HepG2 (cell line): ENCODE results near the gene SYS1. TPM values are rescaled to one million over a fixed set of nuclear protein-coding genes. Genes with fewer than 3 reads are reported as not detected.
A peak's percentile ranks its signal among the peaks of the same experiment; 100 is the strongest.

Experiments used
- ATAC-seq: fragments of 200-7000 bp; cut with Tn5 transposase; 3 replicates; pipeline ENCODE4 v1.9.1; 2020; ENCODE audit warnings: mild to moderate bottlenecking, moderate library complexity
- BruUV-seq: library from RNA; stranded (reverse); fragments of 400-500 nt; replicated peaks from 2 replicates; lab custom pipeline; 2021; lab: Mats Ljungman, UMichigan
- CTCF ChIA-PET: fragments of 300-600 bp; formaldehyde crosslinking; extraction: SDS; loops from one replicate; lab custom pipeline; 2021; ENCODE audit warnings: low total read pairs, inconsistent platforms, low intra/inter-chr PET ratio; lab: Yijun Ruan, JAX
- POLR2A ChIA-PET: fragments of 350-600 bp; sonication (Branson Sonifier 250); formaldehyde crosslinking; loops from one replicate; lab custom pipeline; 2020; ENCODE audit warnings: antibody characterized with exemption, inconsistent platforms; lab: Yijun Ruan, JAX
- DNase-seq: peaks from one replicate; pipeline ENCODE4 v3.0.0-alpha.2; 2015; ENCODE audit warnings: low spot score
- FAIRE-seq: peaks from 3 replicates; lab custom pipeline; 2011; peaks lifted over from hg19 to GRCh38; lab: Jason Lieb, UNC
- H2AFZ ChIP-seq: one replicate; pipeline ENCODE4 v1.6.1; 2011; ENCODE audit warnings: low read length, inconsistent platforms
- H3K27ac ChIP-seq: fragments of 300-600 bp; 3 replicates; pipeline ENCODE4 v1.8.0; 2011; ENCODE audit warnings: mixed run types, mild to moderate bottlenecking, mixed read lengths, low read length, inconsistent platforms; ENCODE audit not compliant: insufficient read depth; ENCODE audit errors: extremely low read length
- H3K27me3 ChIP-seq, 2 experiments: fragments of 200-600 bp in 1 of 2; 2 replicates in 1 of 2; 3 replicates in 1 of 2; pipeline versions ENCODE4 v1.6.0 to v1.8.0; 2011; ENCODE audit warnings: low read length in 2 of 2, mild to moderate bottlenecking in 2 of 2, moderate library complexity in 2 of 2, inconsistent platforms in 1 of 2; ENCODE audit not compliant: insufficient read depth in 2 of 2, control insufficient read depth in 1 of 2
- H3K36me3 ChIP-seq, 2 experiments: fragments of 200-600 bp in 1 of 2; replicated peaks in 1 of 2; 2 replicates in 1 of 2; 3 replicates in 1 of 2; pipeline versions ENCODE4 v1.5.1 to v1.8.0; 2011; ENCODE audit warnings: low read length in 2 of 2, inconsistent platforms in 1 of 2; ENCODE audit not compliant: insufficient read depth in 2 of 2, control insufficient read depth in 1 of 2
- H3K4me1 ChIP-seq: 2 replicates; pipeline ENCODE4 v1.5.1; 2012; ENCODE audit warnings: low read length, inconsistent platforms; ENCODE audit not compliant: insufficient read depth
- H3K4me2 ChIP-seq: 2 replicates; pipeline ENCODE4 v1.6.0; 2011; ENCODE audit warnings: low read depth, low read length, inconsistent platforms
- H3K4me3 ChIP-seq, 3 experiments: fragments of 200-600 bp in 1 of 3; sonication (generic), shearing (Covaris generic) in 1 of 3; replicated peaks in 1 of 3; 2 replicates each; pipeline ENCODE4 v1.5.1; 2011 to 2016; ENCODE audit warnings: low read length in 3 of 3, inconsistent platforms in 2 of 3, low read depth in 2 of 3, mild to moderate bottlenecking in 2 of 3, control low read depth in 1 of 3, mixed read lengths in 1 of 3; ENCODE audit not compliant: insufficient read depth in 1 of 3
- H3K79me2 ChIP-seq: one replicate; pipeline ENCODE4 v1.6.1; 2011; ENCODE audit warnings: low read length, inconsistent platforms; ENCODE audit not compliant: insufficient read depth
- H3K9ac ChIP-seq: 2 replicates; pipeline ENCODE4 v1.6.0; 2011; ENCODE audit warnings: mild to moderate bottlenecking, low read depth, low read length, inconsistent platforms; ENCODE audit not compliant: insufficient read depth
- H3K9me3 ChIP-seq: 2 replicates; pipeline ENCODE4 v1.5.1; 2012; ENCODE audit warnings: mild to moderate bottlenecking, low read length
- H4K20me1 ChIP-seq: 2 replicates; pipeline ENCODE4 v1.6.0; 2011; ENCODE audit warnings: inconsistent platforms, mild to moderate bottlenecking, low read length, moderate library complexity; ENCODE audit not compliant: insufficient read depth
- CCAR2 ChIP-seq: fragments of 200-400 bp; formaldehyde crosslinking; optimal IDR thresholded peaks from 2 replicates; pipeline ENCODE3; 2018; ENCODE audit warnings: low read depth, mild to moderate bottlenecking, low read length, moderate library complexity
- DPF2 ChIP-seq: sonication (generic); formaldehyde crosslinking; IDR thresholded peaks from 2 replicates; pipeline ENCODE4 v1.4.0; 2020; ENCODE audit warnings: mild to moderate bottlenecking, low read depth, missing genetic modification reagents, borderline replicate concordance
- FOSL2 ChIP-seq: sonication (generic); formaldehyde crosslinking; IDR thresholded peaks from 2 replicates; pipeline ENCODE4 v1.4.0; 2020; ENCODE audit warnings: missing genetic modification reagents
- GLI4 ChIP-seq: sonication (generic); formaldehyde crosslinking; IDR thresholded peaks from 2 replicates; pipeline ENCODE4 v1.5.1; 2020; ENCODE audit warnings: missing genetic modification reagents, mild to moderate bottlenecking, moderate library complexity, borderline replicate concordance
- KLF12 ChIP-seq: sonication (generic); formaldehyde crosslinking; IDR thresholded peaks from 2 replicates; pipeline ENCODE4 v1.4.0; 2020; ENCODE audit warnings: missing genetic modification reagents, borderline replicate concordance
- MAFK ChIP-seq, 2 experiments: IDR thresholded peaks in 1 of 2; conservative IDR thresholded peaks in 1 of 2; 2 replicates each; pipeline ENCODE4 v1.6.1; 2011; ENCODE audit warnings: improper control_type of control experiment in 2 of 2, low read length in 2 of 2
- MEF2D ChIP-seq: sonication (generic); formaldehyde crosslinking; IDR thresholded peaks from 2 replicates; pipeline ENCODE4 v1.5.1; 2020; ENCODE audit warnings: mild to moderate bottlenecking, missing genetic modification reagents
- MTA1 ChIP-seq: sonication (generic); formaldehyde crosslinking; IDR thresholded peaks from 2 replicates; pipeline ENCODE4 v1.4.0; 2020; ENCODE audit warnings: missing genetic modification reagents, mild to moderate bottlenecking, borderline replicate concordance
- NPAS2 ChIP-seq: sonication (generic); formaldehyde crosslinking; IDR thresholded peaks from 2 replicates; pipeline ENCODE4 v1.8.0; 2022; ENCODE audit warnings: mild to moderate bottlenecking, missing genetic modification reagents, borderline replicate concordance
- NR2F6 ChIP-seq, 2 experiments: IDR thresholded peaks; 2 replicates each; pipeline ENCODE4 v1.6.1; 2016; ENCODE audit warnings: antibody characterized with exemption in 1 of 2, mild to moderate bottlenecking in 1 of 2
- RFXAP ChIP-seq: sonication (generic); formaldehyde crosslinking; IDR thresholded peaks from 2 replicates; pipeline ENCODE4 v1.4.0; 2020; ENCODE audit warnings: missing genetic modification reagents, borderline replicate concordance
- SUZ12 ChIP-seq: fragments of 150-350 bp; IDR thresholded peaks from 2 replicates; pipeline ENCODE4 v1.6.1; 2014; ENCODE audit warnings: low read depth, low read length
- ZBTB7A ChIP-seq: sonication (generic); formaldehyde crosslinking; IDR thresholded peaks from 2 replicates; pipeline ENCODE4 v1.8.0; 2022; ENCODE audit warnings: mild to moderate bottlenecking, missing genetic modification reagents
- ZIK1 ChIP-seq: sonication (generic); formaldehyde crosslinking; IDR thresholded peaks from 2 replicates; pipeline ENCODE4 v1.5.0; 2020; ENCODE audit warnings: mild to moderate bottlenecking, low read depth, missing genetic modification reagents, borderline replicate concordance
- ZNF782 ChIP-seq: sonication (generic); formaldehyde crosslinking; IDR thresholded peaks from 2 replicates; pipeline ENCODE4 v1.4.0; 2020; ENCODE audit warnings: missing genetic modification reagents, mild to moderate bottlenecking, borderline replicate concordance
- WGBS: methylation state at CpG from one replicate; pipeline ENCODE4 v1.1.6; 2017; ENCODE audit warnings: low lambda C conversion rate; 5-methylcytosine and 5-hydroxymethylcytosine counted together
- in situ Hi-C: cut with HindIII; loops from 2 replicates; pipeline ENCODE4 v1.10.0; 2017; ENCODE audit warnings: low pct_unique_long_range_greater_than_20kb; ENCODE audit not compliant: extremely low pct_ligation_motif_present
- intact Hi-C: fragments of 100-400 bp; cut with micrococcal nuclease; formaldehyde crosslinking; loops from one replicate; pipeline ENCODE4 v1.10.0; 2022; ENCODE audit not compliant: unreplicated experiment
- polyA plus RNA-seq, 8 experiments: library from polyadenylated mRNA; depleted of rRNA in 3 of 8; stranded (reverse) in 7 of 8; unstranded in 1 of 8; fragments of >200 nt; fragmentation: Illumina TruSeq in 4 of 8; extraction: Trizol in 4 of 8; gene quantifications; 2 replicates each; pipeline versions ENCODE4 v1.2.1 to v1.2.3, GENCODE V29; 2011 to 2016; ENCODE audit warnings: low read depth in 4 of 8, missing spikeins in 1 of 8, mixed read lengths in 1 of 8; ENCODE audit not compliant: insufficient read depth in 1 of 8
- total RNA-seq, 5 experiments: library from RNA; depleted of rRNA; stranded (reverse); fragments of >200 nt; fragmentation: Illumina TruSeq; extraction: Trizol; gene quantifications; 2 replicates each; pipeline ENCODE4 v1.2.3, GENCODE V29; 2016; ENCODE audit warnings: low read depth in 1 of 5
- TF ChIP-seq, protein P1 (sequence below): sonication (generic); formaldehyde crosslinking; IDR thresholded peaks from 2 replicates; pipeline ENCODE4 v1.5.1; 2020; ENCODE audit warnings: mild to moderate bottlenecking, missing genetic modification reagents, moderate library complexity
- TF ChIP-seq, protein P2 (sequence below): sonication (generic); formaldehyde crosslinking; IDR thresholded peaks from 2 replicates; pipeline ENCODE4 v1.4.0; 2020; ENCODE audit warnings: missing genetic modification reagents

SYS1 gene
- total and polyA plus RNA-seq, 2 of the 13 experiments (the other 11 are each of a cell fraction or from before 2014, with no cell fraction given): 38.3 to 65.6 TPM

DNA sequence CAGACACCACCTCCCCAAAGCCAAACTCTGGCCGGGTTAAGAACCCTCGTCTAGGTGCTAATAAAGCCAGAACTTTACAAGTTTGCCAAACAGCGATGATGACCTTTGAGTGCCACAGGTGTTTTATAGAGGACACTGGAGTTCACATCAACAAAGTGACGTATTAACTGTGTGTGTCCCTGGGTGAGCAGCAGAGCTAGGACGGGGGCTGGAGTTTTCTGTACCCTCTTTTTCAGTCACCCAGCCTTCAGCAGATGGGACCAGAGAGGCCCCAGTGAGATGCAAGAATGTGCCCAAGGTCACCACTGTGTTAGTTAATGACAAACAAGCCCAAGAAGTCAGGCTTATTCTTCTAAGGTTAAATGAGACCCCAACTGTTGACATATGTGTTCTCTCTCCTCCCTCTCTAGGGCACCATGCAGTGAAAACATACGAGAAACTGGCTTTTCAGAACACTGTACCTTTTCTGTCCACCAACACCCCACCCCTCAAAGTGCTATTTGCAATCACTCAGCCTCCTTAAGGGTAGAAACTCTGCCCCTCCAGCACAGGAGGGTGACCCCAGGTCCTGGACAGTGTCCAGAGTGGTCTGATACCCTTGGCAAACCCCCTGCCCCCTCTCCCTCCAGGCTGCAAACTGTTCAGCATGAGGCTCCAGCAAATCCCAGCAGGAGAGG is 20.0 kb upstream of the SYS1 start:
- peak overlapping the region; percentile 49 to 87 (median 54) for H3K4me3 ChIP-seq
- H3K36me3 ChIP-seq: no peaks in the 10 kb centered on the region
- H3K9me3 ChIP-seq: no peaks in the 10 kb centered on the region
- DNase-seq (no peak), ATAC-seq (peak; percentile 26), FAIRE-seq (no peak)
- H3K27me3 ChIP-seq: no peaks in the 10 kb centered on the region; a peak in 1 of 5 replicates
- POLR2A ChIA-PET: interaction anchor here (1.0 to 23.9 kb wide), 18 partner anchors 7 to 1021 kb away, joined by 3 to 1422 read pairs (median 7); partner anchors contain the start of genes PIGT, SDC4, SYS1 and ZSWIM1
- intact Hi-C loops (loop anchor here (5.0 kb wide), 2 partner anchors 74 to 629 kb away; partner anchors contain the start of genes PIGT and ZNF335), in situ Hi-C loops (no loop called here)
- no peak overlapping the region for H2AFZ ChIP-seq
- BruUV-seq: no TSS peak
- CTCF ChIA-PET: no interaction called here
- H3K79me2 ChIP-seq: peaks cover 60% of the 10 kb centered on the region
- WGBS: 3% methylated on average over 6 of the region's 6 CpGs
- H3K9ac ChIP-seq: peak overlapping the region; percentile 66
- H3K4me2 ChIP-seq: peak overlapping the region; percentile 99
- peaks cover 99% of the 10 kb centered on the region for H3K4me1 ChIP-seq
- H4K20me1 ChIP-seq: peaks cover 8% of the 10 kb centered on the region; the same call in 1 of the 2 replicates
- H3K27ac ChIP-seq: peak overlapping the region; percentile 80
- TF ChIP-seq MEF2D (0 out of 2 replicates have a peak, but pooled peaks have one; percentile 9), CCAR2 (no peak), RFXAP (CRISPR knock-in tag) (0 out of 2 replicates have a peak, but pooled peaks have one; percentile 72), KLF12 (CRISPR knock-in tag) (0 out of 2 replicates have a peak, but pooled peaks have one; percentile 51), ZNF782 (CRISPR knock-in tag) (0 out of 2 replicates have a peak, but pooled peaks have one; percentile 41), ZBTB7A (CRISPR knock-in tag) (no peak), FOSL2 (0 out of 2 replicates have a peak, but pooled peaks have one; percentile 9), MAFK (conservative IDR thresholded peaks at IDR 0.05 in 1 of 2, IDR thresholded peaks at IDR 0.05 in 1 of 2; ENCODE audit: low read length in 2 of 2) (no peak), DPF2 (CRISPR knock-in tag) (no peak), NR2F6 (IDR thresholded peaks at IDR 0.05) (no peak), NR2F6 (CRISPR knock-in tag; IDR thresholded peaks at IDR 0.05) (peak; percentile 62), GLI4 (CRISPR knock-in tag) (0 out of 2 replicates have a peak, but pooled peaks have one; percentile 13), MTA1 (CRISPR knock-in tag) (0 out of 2 replicates have a peak, but pooled peaks have one; percentile 24), NPAS2 (CRISPR knock-in tag) (no peak), ZIK1 (CRISPR knock-in tag) (0 out of 2 replicates have a peak, but pooled peaks have one; percentile 4), SUZ12 (no peak)
- TF ChIP-seq, protein P1, sequence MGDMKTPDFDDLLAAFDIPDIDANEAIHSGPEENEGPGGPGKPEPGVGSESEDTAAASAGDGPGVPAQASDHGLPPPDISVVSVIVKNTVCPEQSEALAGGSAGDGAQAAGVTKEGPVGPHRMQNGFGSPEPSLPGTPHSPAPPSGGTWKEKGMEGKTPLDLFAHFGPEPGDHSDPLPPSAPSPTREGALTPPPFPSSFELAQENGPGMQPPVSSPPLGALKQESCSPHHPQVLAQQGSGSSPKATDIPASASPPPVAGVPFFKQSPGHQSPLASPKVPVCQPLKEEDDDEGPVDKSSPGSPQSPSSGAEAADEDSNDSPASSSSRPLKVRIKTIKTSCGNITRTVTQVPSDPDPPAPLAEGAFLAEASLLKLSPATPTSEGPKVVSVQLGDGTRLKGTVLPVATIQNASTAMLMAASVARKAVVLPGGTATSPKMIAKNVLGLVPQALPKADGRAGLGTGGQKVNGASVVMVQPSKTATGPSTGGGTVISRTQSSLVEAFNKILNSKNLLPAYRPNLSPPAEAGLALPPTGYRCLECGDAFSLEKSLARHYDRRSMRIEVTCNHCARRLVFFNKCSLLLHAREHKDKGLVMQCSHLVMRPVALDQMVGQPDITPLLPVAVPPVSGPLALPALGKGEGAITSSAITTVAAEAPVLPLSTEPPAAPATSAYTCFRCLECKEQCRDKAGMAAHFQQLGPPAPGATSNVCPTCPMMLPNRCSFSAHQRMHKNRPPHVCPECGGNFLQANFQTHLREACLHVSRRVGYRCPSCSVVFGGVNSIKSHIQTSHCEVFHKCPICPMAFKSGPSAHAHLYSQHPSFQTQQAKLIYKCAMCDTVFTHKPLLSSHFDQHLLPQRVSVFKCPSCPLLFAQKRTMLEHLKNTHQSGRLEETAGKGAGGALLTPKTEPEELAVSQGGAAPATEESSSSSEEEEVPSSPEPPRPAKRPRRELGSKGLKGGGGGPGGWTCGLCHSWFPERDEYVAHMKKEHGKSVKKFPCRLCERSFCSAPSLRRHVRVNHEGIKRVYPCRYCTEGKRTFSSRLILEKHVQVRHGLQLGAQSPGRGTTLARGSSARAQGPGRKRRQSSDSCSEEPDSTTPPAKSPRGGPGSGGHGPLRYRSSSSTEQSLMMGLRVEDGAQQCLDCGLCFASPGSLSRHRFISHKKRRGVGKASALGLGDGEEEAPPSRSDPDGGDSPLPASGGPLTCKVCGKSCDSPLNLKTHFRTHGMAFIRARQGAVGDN (CRISPR knock-in tag): peak; percentile 21; the same call in 1 of the 2 replicates
- TF ChIP-seq, protein P2, sequence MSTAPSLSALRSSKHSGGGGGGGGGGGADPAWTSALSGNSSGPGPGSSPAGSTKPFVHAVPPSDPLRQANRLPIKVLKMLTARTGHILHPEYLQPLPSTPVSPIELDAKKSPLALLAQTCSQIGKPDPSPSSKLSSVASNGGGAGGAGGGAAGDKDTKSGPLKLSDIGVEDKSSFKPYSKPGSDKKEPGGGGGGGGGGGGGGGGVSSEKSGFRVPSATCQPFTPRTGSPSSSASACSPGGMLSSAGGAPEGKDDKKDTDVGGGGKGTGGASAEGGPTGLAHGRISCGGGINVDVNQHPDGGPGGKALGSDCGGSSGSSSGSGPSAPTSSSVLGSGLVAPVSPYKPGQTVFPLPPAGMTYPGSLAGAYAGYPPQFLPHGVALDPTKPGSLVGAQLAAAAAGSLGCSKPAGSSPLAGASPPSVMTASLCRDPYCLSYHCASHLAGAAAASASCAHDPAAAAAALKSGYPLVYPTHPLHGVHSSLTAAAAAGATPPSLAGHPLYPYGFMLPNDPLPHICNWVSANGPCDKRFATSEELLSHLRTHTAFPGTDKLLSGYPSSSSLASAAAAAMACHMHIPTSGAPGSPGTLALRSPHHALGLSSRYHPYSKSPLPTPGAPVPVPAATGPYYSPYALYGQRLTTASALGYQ (CRISPR knock-in tag): 0 out of 2 replicates have a peak, but pooled peaks have one; percentile 60
